Kidney (tissue), 14 donors: ENCODE results near the gene CTIF. TPM values are rescaled to one million over a fixed set of nuclear protein-coding genes. Genes with fewer than 3 reads are reported as not detected.

ENCODE experiments used
- DNase-seq, 5 donors: peaks; one replicate each; pipeline ENCODE4 v3.0.0-alpha.2; 2013 to 2020
- FAIRE-seq: peaks from 2 replicates; lab custom pipeline; 2012; peaks lifted over from hg19 to GRCh38; lab: Jason Lieb, UNC
- H3K27ac ChIP-seq, 2 donors: one replicate each; pipeline ENCODE4 v1.7.0; 2013; ENCODE audit warnings: low read depth in 2 of 2, low read length in 2 of 2, inconsistent platforms in 1 of 2
- H3K27me3 ChIP-seq: one replicate; pipeline ENCODE4 v1.7.1; 2013; ENCODE audit warnings: low read length, inconsistent platforms; ENCODE audit not compliant: control insufficient read depth, insufficient read depth
- H3K36me3 ChIP-seq, 3 donors: one replicate each; pipeline versions ENCODE4 v1.7.0 to v1.7.1; 2013; ENCODE audit warnings: low read length in 3 of 3, control low read depth in 1 of 3, inconsistent platforms in 1 of 3; ENCODE audit not compliant: insufficient read depth in 3 of 3, control insufficient read depth in 2 of 3
- H3K4me1 ChIP-seq, 3 donors: one replicate each; pipeline versions ENCODE4 v1.7.0 to v1.7.1; 2013; ENCODE audit warnings: low read length in 3 of 3, inconsistent platforms in 1 of 3, low read depth in 1 of 3; ENCODE audit not compliant: control insufficient read depth in 2 of 3, insufficient read depth in 2 of 3
- H3K4me3 ChIP-seq, 3 donors: one replicate each; pipeline versions ENCODE4 v1.7.0 to v1.8.1; 2013; ENCODE audit warnings: low read length in 3 of 3, control low read depth in 1 of 3, inconsistent platforms in 1 of 3
- H3K9ac ChIP-seq, 3 donors: one replicate each; pipeline versions ENCODE4 v1.7.0 to v1.7.1; 2013; ENCODE audit warnings: low read length in 3 of 3, control low read depth in 1 of 3, inconsistent platforms in 1 of 3
- H3K9me3 ChIP-seq, 3 donors: one replicate each; pipeline versions ENCODE4 v1.7.0 to v1.7.1; 2013; ENCODE audit warnings: low read length in 3 of 3, control low read depth in 1 of 3, inconsistent platforms in 1 of 3; ENCODE audit not compliant: control insufficient read depth in 2 of 3, insufficient read depth in 1 of 3
- intact Hi-C: fragments of 100-400 bp; cut with DNase I; formaldehyde crosslinking; loops from one replicate; pipeline ENCODE4 v1.11.1; 2022
- polyA plus RNA-seq: library from polyadenylated mRNA; stranded (reverse); fragments of 350-450 nt; fragmentation: Illumina TruSeq; extraction: RNeasy Lipid Tissue Mini Kit (QIAGEN cat#74804); gene quantifications from one replicate; pipeline ENCODE4 v1.2.3, GENCODE V29; 2014; ENCODE audit warnings: low read depth, low replicate concordance; ENCODE audit not compliant: insufficient read depth
- total RNA-seq: library from RNA; stranded (reverse); fragmentation: NEBNext Ultra II Directional; extraction: Animal tissue kit (Norgen Biotek cat#: 25700); gene quantifications from one replicate; pipeline ENCODE4 v1.2.1, GENCODE V29; 2021
- TF ChIP-seq, protein P1 (sequence below): IDR thresholded peaks from 3 replicates; pipeline ENCODE4 v1.5.1; 2012; ENCODE audit warnings: mild to moderate bottlenecking, moderate library complexity, borderline replicate concordance; ENCODE audit not compliant: insufficient read depth; ENCODE audit errors: extremely low read depth
- donor health status: control.
- donor health status: control.
- donor health status: control.
- donor health status: control.
- donor health status: control.
- donor health status: DM: yes; HTN: yes; CAD: no.
- donor health status: Normal renal cell carcinoma (clear cell type).

CTIF gene
- total and polyA plus RNA-seq, 2 donors from 2014 or later, result 37.3 to 41.9 TPM

DNA sequence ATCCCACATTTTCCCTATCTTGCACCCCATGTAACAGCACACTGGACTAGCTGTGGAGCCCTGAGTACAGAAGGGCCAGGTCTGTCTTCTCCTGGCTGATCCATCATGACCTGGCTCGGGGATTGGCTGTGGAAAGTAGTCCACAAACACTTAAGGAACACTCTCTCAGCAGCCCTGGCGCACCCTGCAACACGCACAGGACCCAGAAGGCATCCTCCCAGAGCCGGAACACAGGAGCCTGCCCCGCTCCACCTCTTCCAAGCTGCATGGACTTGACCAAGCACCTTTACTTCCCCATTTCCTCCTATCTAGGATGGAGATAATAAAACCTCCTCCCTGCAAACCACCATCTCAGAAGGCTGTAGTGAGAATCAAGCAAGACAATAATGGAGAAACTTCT lies 151.7 kb downstream of the CTIF start:
- no peak overlapping the region for H3K9ac ChIP-seq
- FAIRE-seq (no peak), DNase-seq (peak in 1 of 5 donors; percentile 24)
- no peak overlapping the region for H3K4me3 ChIP-seq
- peaks cover 0 to 3% (median 0%) of the 10 kb centered on the region in 3 donors for H3K4me1 ChIP-seq
- H3K27me3 ChIP-seq, result no peaks in the 10 kb centered on the region
- no peaks in the 10 kb centered on the region for H3K9me3 ChIP-seq
- H3K27ac ChIP-seq, result no peak overlapping the region
- TF ChIP-seq, protein P1, sequence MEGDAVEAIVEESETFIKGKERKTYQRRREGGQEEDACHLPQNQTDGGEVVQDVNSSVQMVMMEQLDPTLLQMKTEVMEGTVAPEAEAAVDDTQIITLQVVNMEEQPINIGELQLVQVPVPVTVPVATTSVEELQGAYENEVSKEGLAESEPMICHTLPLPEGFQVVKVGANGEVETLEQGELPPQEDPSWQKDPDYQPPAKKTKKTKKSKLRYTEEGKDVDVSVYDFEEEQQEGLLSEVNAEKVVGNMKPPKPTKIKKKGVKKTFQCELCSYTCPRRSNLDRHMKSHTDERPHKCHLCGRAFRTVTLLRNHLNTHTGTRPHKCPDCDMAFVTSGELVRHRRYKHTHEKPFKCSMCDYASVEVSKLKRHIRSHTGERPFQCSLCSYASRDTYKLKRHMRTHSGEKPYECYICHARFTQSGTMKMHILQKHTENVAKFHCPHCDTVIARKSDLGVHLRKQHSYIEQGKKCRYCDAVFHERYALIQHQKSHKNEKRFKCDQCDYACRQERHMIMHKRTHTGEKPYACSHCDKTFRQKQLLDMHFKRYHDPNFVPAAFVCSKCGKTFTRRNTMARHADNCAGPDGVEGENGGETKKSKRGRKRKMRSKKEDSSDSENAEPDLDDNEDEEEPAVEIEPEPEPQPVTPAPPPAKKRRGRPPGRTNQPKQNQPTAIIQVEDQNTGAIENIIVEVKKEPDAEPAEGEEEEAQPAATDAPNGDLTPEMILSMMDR, result no peak
- intact Hi-C loops, result no loop called here
- no peaks in the 10 kb centered on the region for H3K36me3 ChIP-seq

GRCh38 chr18:48693006-48693405 lies 154.2 kb downstream of the CTIF start:
- Histone ChIP-seq H3K9me3 (no peaks in the 10 kb centered on the region), H3K9ac (no peak overlapping the region), H3K4me3 (no peak overlapping the region), H3K27ac (no peak overlapping the region), H3K36me3 (no peaks in the 10 kb centered on the region), H3K27me3 (no peaks in the 10 kb centered on the region), H3K4me1 (no peaks in the 10 kb centered on the region)
- intact Hi-C loops, result no loop called here
- FAIRE-seq (no peak), DNase-seq (no peak)
- TF ChIP-seq, protein P1, result no peak

GRCh38 chr18:48693625-48694262 lies 154.9 kb downstream of the CTIF start:
- FAIRE-seq, result no peak
- DNase-seq, result no peak
- H3K4me1 ChIP-seq, result no peaks in the 10 kb centered on the region
- no peaks in the 10 kb centered on the region for H3K9me3 ChIP-seq
- TF ChIP-seq, protein P1, result no peak
- intact Hi-C loops, result no loop called here
- no peak overlapping the region for H3K9ac ChIP-seq
- H3K27ac ChIP-seq, result no peak overlapping the region
- H3K27me3 ChIP-seq, result no peaks in the 10 kb centered on the region
- H3K36me3 ChIP-seq, result no peaks in the 10 kb centered on the region
- no peak overlapping the region for H3K4me3 ChIP-seq

- Histone ChIP-seq H3K27me3 (no peaks in the 10 kb centered on the region), H3K9me3 (no peaks in the 10 kb centered on the region), H3K4me1 (no peaks in the 10 kb centered on the region), H3K4me3 (no peak overlapping the region), H3K9ac (no peak overlapping the region), H3K27ac (no peak overlapping the region), H3K36me3 (no peaks in the 10 kb centered on the region)
- DNase-seq (no peak), FAIRE-seq (no peak)
- TF ChIP-seq, protein P1, result no peak
- intact Hi-C loops, result no loop called here
Observed at GRCh38 chr18:48694295-48694694, 155.5 kb downstream of the CTIF start.
